Measurements from ENCODE around the gene PPME1.

PPME1 gene

GRCh38 chr11:74139151-74139918, 31.8 kb upstream of the PPME1 start:
- no peak for TF ChIP-seq TAF1 (IDR thresholded peaks at IDR 0.05; ENCODE audit: borderline replicate concordance, insufficient read depth, low read length)
- TF ChIP-seq, protein P1, sequence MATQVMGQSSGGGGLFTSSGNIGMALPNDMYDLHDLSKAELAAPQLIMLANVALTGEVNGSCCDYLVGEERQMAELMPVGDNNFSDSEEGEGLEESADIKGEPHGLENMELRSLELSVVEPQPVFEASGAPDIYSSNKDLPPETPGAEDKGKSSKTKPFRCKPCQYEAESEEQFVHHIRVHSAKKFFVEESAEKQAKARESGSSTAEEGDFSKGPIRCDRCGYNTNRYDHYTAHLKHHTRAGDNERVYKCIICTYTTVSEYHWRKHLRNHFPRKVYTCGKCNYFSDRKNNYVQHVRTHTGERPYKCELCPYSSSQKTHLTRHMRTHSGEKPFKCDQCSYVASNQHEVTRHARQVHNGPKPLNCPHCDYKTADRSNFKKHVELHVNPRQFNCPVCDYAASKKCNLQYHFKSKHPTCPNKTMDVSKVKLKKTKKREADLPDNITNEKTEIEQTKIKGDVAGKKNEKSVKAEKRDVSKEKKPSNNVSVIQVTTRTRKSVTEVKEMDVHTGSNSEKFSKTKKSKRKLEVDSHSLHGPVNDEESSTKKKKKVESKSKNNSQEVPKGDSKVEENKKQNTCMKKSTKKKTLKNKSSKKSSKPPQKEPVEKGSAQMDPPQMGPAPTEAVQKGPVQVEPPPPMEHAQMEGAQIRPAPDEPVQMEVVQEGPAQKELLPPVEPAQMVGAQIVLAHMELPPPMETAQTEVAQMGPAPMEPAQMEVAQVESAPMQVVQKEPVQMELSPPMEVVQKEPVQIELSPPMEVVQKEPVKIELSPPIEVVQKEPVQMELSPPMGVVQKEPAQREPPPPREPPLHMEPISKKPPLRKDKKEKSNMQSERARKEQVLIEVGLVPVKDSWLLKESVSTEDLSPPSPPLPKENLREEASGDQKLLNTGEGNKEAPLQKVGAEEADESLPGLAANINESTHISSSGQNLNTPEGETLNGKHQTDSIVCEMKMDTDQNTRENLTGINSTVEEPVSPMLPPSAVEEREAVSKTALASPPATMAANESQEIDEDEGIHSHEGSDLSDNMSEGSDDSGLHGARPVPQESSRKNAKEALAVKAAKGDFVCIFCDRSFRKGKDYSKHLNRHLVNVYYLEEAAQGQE (IDR thresholded peaks at IDR 0.05; ENCODE audit: insufficient read depth in 1 of 2, low read depth in 2 of 2, low read length in 2 of 2) = no peak
- TF ChIP-seq FOXP2 (optimal IDR thresholded peaks at IDR 0.05; ENCODE audit: borderline replicate concordance, extremely low read depth, extremely low read length, insufficient read depth) = no peak
- no peak for TF ChIP-seq POLR2AphosphoS5 (IDR thresholded peaks at IDR 0.05; ENCODE audit: low read depth, low read length)
- TF ChIP-seq SIN3A (IDR thresholded peaks at IDR 0.05; ENCODE audit: borderline replicate concordance, insufficient read depth, low read length) = no peak

- TF ChIP-seq FOXP2 (optimal IDR thresholded peaks at IDR 0.05; ENCODE audit: borderline replicate concordance, extremely low read depth, extremely low read length, insufficient read depth) = no peak
These were observed 29.8 kb upstream of the PPME1 start for GRCh38 chr11:74141241-74141695.

DNA sequence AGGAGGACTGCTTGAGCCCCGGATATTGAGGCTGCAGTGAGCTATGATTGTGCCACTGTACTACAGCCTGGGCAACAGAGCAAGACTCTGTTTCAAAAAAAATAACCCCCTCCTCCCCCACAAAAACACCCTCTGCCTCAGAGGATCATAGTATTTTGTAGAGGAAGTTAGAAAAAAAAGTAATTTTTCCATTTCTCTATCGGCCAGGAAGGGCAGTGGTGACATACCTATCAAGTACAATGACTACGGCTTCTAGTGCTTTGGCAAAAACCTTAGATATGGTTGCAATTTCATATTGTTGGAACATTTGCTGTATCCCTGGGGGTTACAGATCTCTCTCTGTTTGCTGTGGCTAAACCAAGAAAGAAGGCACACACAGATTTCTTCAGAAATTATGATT, 29.2 kb upstream of the PPME1 start:
- TF ChIP-seq SIN3A (IDR thresholded peaks at IDR 0.05; ENCODE audit: borderline replicate concordance, insufficient read depth, low read length) (no peak), POLR2AphosphoS5 (IDR thresholded peaks at IDR 0.05; ENCODE audit: low read depth, low read length) (no peak), FOXP2 (optimal IDR thresholded peaks at IDR 0.05; ENCODE audit: borderline replicate concordance, extremely low read depth, extremely low read length, insufficient read depth) (no peak), TAF1 (IDR thresholded peaks at IDR 0.05; ENCODE audit: borderline replicate concordance, insufficient read depth, low read length) (no peak)
- TF ChIP-seq, protein P1 (IDR thresholded peaks at IDR 0.05; ENCODE audit: insufficient read depth in 1 of 2, low read depth in 2 of 2, low read length in 2 of 2) = no peak

DNA sequence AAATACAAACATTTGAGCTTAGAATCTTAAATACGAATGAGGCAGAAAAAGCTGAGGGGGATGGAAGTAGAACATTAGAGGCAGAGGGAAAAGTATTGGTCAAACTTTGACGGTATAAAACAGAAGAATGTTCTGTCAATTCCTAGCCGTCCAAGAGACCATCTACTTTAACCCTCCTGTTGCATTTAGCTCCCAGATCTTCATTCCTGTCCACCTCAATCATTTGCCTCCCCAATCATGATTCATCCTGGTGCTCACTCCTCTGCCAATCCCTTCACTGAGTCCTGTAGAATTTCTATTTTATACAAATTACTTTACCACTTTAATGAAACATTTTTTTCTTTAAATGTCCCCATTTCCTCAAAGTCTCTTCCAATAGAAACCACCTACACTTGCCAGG, 28.5 kb upstream of the PPME1 start:
- TF ChIP-seq, protein P1 (IDR thresholded peaks at IDR 0.05; ENCODE audit: insufficient read depth in 1 of 2, low read depth in 2 of 2, low read length in 2 of 2) = no peak
- TF ChIP-seq POLR2AphosphoS5 (IDR thresholded peaks at IDR 0.05; ENCODE audit: low read depth, low read length) = no peak
- TF ChIP-seq SIN3A (IDR thresholded peaks at IDR 0.05; ENCODE audit: borderline replicate concordance, insufficient read depth, low read length) = no peak
- no peak for TF ChIP-seq TAF1 (IDR thresholded peaks at IDR 0.05; ENCODE audit: borderline replicate concordance, insufficient read depth, low read length)
- TF ChIP-seq FOXP2 (optimal IDR thresholded peaks at IDR 0.05; ENCODE audit: borderline replicate concordance, extremely low read depth, extremely low read length, insufficient read depth) = no peak

DNA sequence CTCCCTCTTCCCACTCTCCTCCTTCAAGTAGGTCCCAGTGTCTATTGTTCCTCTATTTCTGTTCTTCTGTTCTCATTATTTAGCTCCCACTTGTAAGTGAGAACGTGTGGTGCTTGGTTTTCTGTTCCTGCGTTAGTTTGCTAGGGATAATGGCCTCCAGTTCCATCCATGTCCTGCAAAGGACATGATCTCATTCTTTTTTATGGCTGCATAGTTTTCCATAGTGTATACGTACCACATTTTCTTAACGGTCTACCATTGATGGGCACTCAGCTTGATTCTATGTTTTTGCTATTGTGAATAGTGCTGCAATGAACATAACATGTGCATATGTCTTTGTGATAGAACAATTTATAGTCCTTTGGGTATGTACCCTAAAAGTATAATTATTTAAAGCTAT, 26.5 kb upstream of the PPME1 start:
- TF ChIP-seq FOXP2 (optimal IDR thresholded peaks at IDR 0.05; ENCODE audit: borderline replicate concordance, extremely low read depth, extremely low read length, insufficient read depth) (no peak), SIN3A (IDR thresholded peaks at IDR 0.05; ENCODE audit: borderline replicate concordance, insufficient read depth, low read length) (no peak), POLR2AphosphoS5 (IDR thresholded peaks at IDR 0.05; ENCODE audit: low read depth, low read length) (no peak), TAF1 (IDR thresholded peaks at IDR 0.05; ENCODE audit: borderline replicate concordance, insufficient read depth, low read length) (no peak)
- TF ChIP-seq, protein P1 (IDR thresholded peaks at IDR 0.05; ENCODE audit: insufficient read depth in 1 of 2, low read depth in 2 of 2, low read length in 2 of 2) = no peak
